GM10847 (cell line): ENCODE measurements around the gene DHFR.

Source experiments
- POLR2A ChIP-seq: IDR thresholded peaks from 2 replicates; pipeline ENCODE4 v1.6.1; 2011; ENCODE audit not compliant: insufficient read length; ENCODE audit errors: extremely low read depth

Gene DHFR

DNA sequence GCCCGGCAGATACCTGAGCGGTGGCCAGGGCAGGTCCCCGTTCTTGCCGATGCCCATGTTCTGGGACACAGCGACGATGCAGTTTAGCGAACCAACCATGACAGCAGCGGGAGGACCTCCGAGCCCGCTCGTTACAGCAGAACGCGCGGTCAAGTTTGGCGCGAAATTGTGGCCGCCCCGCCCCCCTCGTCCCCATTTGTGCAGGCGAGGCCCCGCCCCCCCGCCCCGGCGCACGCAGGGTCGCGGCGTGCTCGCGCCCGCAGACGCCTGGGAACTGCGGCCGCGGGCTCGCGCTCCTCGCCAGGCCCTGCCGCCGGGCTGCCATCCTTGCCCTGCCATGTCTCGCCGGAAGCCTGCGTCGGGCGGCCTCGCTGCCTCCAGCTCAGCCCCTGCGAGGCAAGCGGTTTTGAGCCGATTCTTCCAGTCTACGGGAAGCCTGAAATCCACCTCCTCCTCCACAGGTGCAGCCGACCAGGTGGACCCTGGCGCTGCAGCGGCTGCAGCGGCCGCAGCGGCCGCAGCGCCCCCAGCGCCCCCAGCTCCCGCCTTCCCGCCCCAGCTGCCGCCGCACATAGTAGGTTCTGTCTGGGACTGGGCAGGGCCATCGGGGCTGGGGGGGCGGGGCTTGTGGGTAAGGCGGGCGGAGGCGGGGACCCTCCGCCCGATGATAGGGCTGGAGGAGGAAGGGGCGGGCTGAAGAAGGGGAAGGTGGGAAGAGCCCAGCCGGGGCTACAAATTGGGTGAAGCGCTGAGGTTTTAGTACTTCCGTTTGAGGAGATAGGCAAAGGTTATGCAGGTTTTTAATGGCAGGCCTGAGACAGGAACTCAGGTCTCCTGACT is at the start of gene DHFR, which contains the start of gene MSH3:
DHFR (minus strand) TSS at position 593 of the 840 bp plus-strand sequence; CDS start at position 99, 494 bp downstream.
MSH3 (plus strand) TSS at position 262 of the 840 bp plus-strand sequence; CDS start at position 338, 76 bp downstream.
- TF ChIP-seq POLR2A: peak; percentile 44

- no peak for TF ChIP-seq POLR2A
Observed at GRCh38 chr5:80704221-80704620, 49.4 kb upstream of the DHFR start.

GRCh38 chr5:80703747-80704146 is 49.0 kb upstream of the DHFR start:
- no peak for TF ChIP-seq POLR2A

DNA sequence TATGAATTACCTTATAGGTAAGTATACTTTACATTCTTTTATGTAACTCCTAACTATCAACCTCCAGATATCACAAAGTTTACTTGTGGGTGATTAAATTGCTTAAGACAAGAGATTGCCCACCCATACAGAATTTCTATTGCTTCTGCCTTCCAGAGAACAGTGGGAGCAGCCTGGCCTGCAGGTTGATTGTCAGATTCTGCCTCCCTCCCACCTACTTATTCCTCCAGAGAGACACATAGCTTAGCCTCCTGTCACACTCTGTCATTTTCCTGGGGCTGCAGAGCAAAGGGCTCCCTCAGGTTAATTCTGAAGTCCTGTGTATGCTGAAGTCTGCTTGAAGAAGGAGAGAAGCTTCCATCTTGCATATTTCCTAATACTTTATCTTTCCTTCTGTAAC is 48.5 kb upstream of the DHFR start:
- TF ChIP-seq POLR2A: no peak

GRCh38 chr5:80701597-80701996 is 46.8 kb upstream of the DHFR start:
- TF ChIP-seq POLR2A: no peak

DNA sequence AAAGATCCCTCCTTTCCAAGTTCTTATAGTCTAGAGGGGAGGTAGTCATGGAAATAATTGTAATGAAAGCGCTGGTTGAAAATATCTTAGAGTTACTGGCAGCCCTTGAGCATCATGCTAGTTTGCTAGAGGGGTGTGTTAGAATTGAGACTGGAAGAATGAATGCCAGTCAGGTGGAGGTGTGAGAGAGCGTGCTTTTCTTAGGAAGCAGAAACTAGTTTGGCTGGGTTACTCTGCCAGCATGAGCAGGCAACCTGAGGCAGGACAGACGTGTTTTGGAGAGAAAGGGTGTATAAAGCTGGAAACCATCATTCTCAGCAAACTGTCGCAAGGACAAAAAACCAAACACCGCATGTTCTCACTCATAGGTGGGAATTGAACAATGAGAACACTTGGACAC is 43.6 kb upstream of the DHFR start:
- TF ChIP-seq POLR2A: no peak

DNA sequence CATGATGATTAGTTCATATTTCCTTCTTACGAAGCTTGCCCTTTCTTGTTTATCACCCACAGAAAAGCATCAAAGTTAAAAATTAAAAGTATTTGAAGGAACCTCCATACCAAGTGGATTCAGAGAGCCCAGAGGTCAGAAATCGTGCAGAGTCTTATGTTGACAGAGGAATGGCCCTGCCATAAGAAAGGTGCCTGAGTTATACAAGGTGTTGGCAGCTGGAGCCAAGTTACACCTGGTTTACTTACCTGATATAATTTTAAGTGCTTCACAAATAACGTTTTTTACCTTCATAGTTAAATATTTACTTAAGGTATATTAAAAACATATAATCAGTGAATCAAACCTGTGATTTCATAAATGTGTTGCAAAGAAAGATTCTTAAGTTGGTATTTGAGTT is 42.3 kb upstream of the DHFR start:
- no peak for TF ChIP-seq POLR2A

DNA sequence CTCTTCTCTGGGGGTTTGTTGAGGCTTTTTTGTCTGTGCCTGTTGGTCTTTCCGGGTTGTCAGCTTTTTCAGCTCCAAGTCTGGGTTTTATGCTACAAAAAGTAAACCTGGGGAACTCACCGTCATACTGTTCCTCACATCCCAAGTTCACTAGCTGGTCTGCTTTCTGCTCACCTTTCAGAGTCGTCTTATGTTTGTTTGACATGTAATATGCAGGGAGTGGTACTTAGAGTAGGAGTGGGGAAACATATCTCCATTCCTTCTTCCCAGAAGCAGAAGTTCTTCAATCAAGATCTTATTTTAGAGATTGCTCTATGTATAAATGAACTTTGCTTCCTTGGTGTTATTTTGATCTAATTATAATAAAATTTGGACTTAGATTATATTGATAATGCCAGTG is 41.7 kb upstream of the DHFR start:
- TF ChIP-seq POLR2A: no peak

DNA sequence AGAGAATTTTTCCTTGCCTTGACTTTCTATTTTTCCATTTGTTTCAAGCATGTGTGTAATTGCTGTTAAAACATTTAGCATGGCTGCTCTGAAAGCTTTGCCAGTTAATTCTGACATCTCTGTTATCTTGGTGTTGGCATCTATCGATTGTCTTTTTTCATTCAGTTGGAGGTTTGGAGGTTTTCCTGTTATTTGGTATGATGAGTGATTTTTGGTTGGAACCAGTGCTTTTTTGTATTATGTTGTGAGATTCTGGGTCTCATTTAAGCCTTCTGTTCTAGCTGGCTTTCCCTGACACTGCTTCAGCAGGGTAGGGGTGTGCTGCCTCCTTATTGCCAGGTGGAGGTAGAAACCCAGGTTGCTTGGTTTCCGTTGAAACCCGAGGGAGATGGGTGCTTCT is 40.9 kb upstream of the DHFR start:
- no peak for TF ChIP-seq POLR2A

- TF ChIP-seq POLR2A: no peak
Observed at GRCh38 chr5:80689627-80690026, 34.8 kb upstream of the DHFR start.

DNA sequence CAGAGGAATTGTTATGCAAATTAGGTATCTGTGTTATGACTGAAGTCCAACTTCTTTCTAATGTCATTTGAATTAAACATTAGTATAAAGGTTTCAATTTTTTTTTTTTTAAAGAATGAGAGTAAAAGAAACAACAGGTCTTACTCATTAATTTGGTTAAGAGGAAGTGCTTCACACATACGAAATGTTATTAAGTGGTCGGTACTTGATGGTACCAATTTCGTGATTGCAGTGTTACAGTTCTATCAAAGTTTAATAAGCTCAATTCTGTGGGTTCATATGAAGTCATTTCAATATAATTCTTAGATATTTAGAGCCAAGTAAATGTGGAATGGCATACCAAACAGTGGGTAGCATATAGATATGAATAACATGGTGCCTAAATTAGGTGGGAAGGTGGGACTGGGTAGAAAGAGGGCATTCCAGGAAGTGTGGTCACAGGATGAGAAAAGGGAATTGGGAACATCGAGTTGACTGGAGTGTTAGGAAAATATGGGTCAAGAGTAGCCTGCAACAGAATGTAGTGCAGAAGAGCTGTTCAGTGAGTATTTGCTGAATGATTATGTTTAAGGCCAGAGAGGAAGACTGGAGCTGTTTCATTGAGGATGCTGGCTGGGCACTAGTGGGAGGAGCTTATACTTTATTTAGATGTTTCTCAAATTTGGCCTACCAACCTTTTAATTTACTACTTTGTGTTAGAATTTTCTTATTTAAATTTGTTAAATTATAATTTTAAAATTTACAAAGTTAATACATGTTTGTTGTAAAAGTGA is 34.1 kb upstream of the DHFR start:
- TF ChIP-seq POLR2A: no peak

- no peak for TF ChIP-seq POLR2A
Observed at GRCh38 chr5:80686757-80687156, 32.0 kb upstream of the DHFR start.

GRCh38 chr5:80676706-80677105 is 21.9 kb upstream of the DHFR start:
- no peak for TF ChIP-seq POLR2A

DNA sequence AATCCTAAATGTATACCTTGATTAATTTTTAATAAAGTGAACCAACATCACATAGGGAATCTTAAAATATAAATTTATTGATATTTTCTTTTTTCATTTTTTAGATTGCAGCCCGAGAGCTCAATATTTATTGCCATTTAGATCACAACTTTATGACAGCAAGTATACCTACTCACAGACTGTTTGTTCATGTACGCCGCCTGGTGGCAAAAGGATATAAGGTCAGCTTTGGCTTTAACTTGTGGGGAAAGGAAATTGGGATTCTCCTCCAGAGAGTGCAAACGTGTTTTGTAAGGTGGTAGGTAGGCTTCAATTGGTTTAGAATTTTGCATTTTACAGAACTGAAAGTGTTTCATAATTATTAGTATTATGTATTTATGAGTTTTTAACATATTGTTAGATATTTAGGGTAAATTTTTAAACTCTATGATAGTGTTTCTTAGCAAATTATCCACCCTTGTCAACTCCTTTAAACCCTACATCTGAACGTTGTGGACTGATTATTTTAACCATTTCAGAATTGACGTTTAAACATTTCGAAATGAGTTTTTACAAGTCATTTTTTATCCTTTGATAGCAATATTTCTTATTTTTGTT is 17.5 kb upstream of the DHFR start:
- no peak for TF ChIP-seq POLR2A

DNA sequence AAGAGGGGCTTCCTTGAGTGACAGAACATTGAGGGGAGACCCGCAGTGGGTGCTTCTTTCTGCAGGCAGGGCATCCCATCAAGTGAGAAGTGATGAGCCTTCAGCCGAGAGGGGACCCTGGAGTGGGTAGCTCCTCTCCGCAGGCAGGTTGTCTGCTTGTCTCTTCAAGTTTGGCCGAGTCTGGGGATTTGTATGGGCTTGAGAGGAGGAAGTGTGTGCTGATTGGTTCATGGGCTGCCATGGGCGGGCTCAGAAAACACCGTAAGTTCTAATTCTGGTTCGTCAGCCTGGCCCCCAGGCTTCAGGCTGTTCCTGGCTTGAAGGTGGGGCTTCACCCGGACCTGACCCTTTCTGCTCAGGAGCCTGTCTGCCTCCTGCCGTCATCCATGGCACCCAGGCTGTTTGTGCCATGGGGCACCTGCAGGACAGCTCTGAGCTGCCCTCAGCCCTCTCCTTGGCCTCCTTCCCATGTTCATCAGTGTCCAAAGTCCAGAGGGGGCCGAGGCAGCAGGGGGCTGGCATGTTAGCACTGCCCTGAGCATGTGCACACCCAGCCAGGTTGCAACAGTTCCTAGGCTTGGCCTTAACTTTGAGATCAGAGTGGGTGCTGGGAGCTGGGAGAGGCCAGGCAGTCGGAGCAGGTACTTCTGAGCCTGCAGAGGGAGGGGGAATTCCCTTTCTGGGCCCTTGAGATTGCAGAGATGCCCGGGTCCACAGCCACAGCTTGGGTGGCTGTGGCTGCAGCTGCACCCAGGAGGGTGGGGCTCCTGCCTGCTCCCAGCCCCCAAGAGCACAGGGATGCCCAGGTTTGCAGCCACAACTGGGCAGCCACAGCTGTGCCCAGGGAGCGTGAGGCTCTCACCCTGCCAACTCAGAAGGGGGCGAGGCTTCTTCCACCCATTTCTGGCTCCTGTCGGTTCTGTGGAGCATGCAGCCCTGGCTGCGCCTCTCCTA is 13.5 kb upstream of the DHFR start:
- TF ChIP-seq POLR2A: no peak
